GM12892 (cell line): Measurements from ENCODE around the gene XPO4.
"Not testable (repeated sequence)": the region's sequence is repeated elsewhere in the genome, so short reads cannot be mapped to it uniquely, and the experiment has no call there.

Source experiments
- DNase-seq: peaks from one replicate; pipeline ENCODE4 v3.0.0; 2011; ENCODE audit not compliant: insufficient read length
- FAIRE-seq: peaks from 2 replicates; lab custom pipeline; 2011; peaks lifted over from hg19 to GRCh38; lab: Jason Lieb, UNC
- POLR2A ChIP-seq: IDR thresholded peaks from 2 replicates; pipeline ENCODE4 v1.6.1; 2011; ENCODE audit warnings: low read depth, low read length, control low read depth
- POLR2AphosphoS5 ChIP-seq: IDR thresholded peaks from 2 replicates; pipeline ENCODE4 v1.6.1; 2011; ENCODE audit warnings: low read depth, low read length, control low read depth
- TAF1 ChIP-seq: IDR thresholded peaks from 2 replicates; pipeline ENCODE4 v1.6.1; 2011; ENCODE audit warnings: low read depth, mild to moderate bottlenecking, control low read depth, low read length, borderline replicate concordance

Gene XPO4

GRCh38 chr13:20877902-20878301, 24.6 kb downstream of the XPO4 start:
- DNase-seq (no peak), FAIRE-seq (no peak)
- TF ChIP-seq POLR2A (no peak), POLR2AphosphoS5 (no peak)

GRCh38 chr13:20876802-20877201, 25.7 kb downstream of the XPO4 start:
- not testable (repeated sequence) for FAIRE-seq, DNase-seq

- not testable (repeated sequence) for DNase-seq, FAIRE-seq
These were observed 28.1 kb downstream of the XPO4 start for GRCh38 chr13:20874439-20874838.

GRCh38 chr13:20873348-20873747, 29.2 kb downstream of the XPO4 start:
- TF ChIP-seq TAF1 (no peak), POLR2A (no peak), POLR2AphosphoS5 (no peak)
- no peak for FAIRE-seq
- DNase-seq, result no peak

GRCh38 chr13:20870829-20871228, 31.7 kb downstream of the XPO4 start:
- no peak for TF ChIP-seq TAF1
- no peak for TF ChIP-seq POLR2A
- TF ChIP-seq POLR2AphosphoS5, result no peak
- no peak for DNase-seq
- no peak for FAIRE-seq

GRCh38 chr13:20869540-20869939, 33.0 kb downstream of the XPO4 start:
- DNase-seq, result no peak
- no peak for TF ChIP-seq POLR2A
- TF ChIP-seq TAF1, result no peak
- FAIRE-seq, result no peak

GRCh38 chr13:20867408-20867807, 35.1 kb downstream of the XPO4 start:
- no peak for FAIRE-seq
- DNase-seq, result no peak
- TF ChIP-seq TAF1 (no peak), POLR2AphosphoS5 (no peak), POLR2A (no peak)

GRCh38 chr13:20861666-20862065, 40.9 kb downstream of the XPO4 start:
- FAIRE-seq, DNase-seq: not testable (repeated sequence)

- no peak for FAIRE-seq
- TF ChIP-seq POLR2A, result no peak
- TF ChIP-seq TAF1, result no peak
- no peak for TF ChIP-seq POLR2AphosphoS5
- DNase-seq, result no peak
These were observed 41.7 kb downstream of the XPO4 start for GRCh38 chr13:20860844-20861243.

- no peak for FAIRE-seq
- DNase-seq, result no peak
- no peak for TF ChIP-seq TAF1
These were observed 45.9 kb downstream of the XPO4 start for GRCh38 chr13:20856650-20857049.

- TF ChIP-seq TAF1 (no peak), POLR2A (no peak), POLR2AphosphoS5 (no peak)
- DNase-seq (no peak), FAIRE-seq (no peak)
These were observed 50.6 kb downstream of the XPO4 start for GRCh38 chr13:20851844-20852402.

- no peak for FAIRE-seq
These were observed 53.6 kb downstream of the XPO4 start for GRCh38 chr13:20848944-20849343.

GRCh38 chr13:20848203-20848602, 54.3 kb downstream of the XPO4 start:
- no peak for DNase-seq
- TF ChIP-seq POLR2A, result no peak
- TF ChIP-seq TAF1, result no peak
- no peak for TF ChIP-seq POLR2AphosphoS5

More at GRCh38 chr13:20848944-20849343, 53.6 kb downstream of the XPO4 start:
- TF ChIP-seq POLR2AphosphoS5 (no peak), POLR2A (no peak), TAF1 (no peak)
- DNase-seq, result no peak

GRCh38 chr13:20847296-20847695, 55.2 kb downstream of the XPO4 start:
- TF ChIP-seq TAF1, result no peak
- TF ChIP-seq POLR2AphosphoS5, result no peak
- TF ChIP-seq POLR2A, result no peak
- DNase-seq, result no peak
- no peak for FAIRE-seq

More at GRCh38 chr13:20848203-20848602, 54.3 kb downstream of the XPO4 start:
- FAIRE-seq, result no peak
